ENCODE results near the gene TRIM56.
A peak's percentile ranks its signal among the peaks of the same experiment; 100 is the strongest.

DNA sequence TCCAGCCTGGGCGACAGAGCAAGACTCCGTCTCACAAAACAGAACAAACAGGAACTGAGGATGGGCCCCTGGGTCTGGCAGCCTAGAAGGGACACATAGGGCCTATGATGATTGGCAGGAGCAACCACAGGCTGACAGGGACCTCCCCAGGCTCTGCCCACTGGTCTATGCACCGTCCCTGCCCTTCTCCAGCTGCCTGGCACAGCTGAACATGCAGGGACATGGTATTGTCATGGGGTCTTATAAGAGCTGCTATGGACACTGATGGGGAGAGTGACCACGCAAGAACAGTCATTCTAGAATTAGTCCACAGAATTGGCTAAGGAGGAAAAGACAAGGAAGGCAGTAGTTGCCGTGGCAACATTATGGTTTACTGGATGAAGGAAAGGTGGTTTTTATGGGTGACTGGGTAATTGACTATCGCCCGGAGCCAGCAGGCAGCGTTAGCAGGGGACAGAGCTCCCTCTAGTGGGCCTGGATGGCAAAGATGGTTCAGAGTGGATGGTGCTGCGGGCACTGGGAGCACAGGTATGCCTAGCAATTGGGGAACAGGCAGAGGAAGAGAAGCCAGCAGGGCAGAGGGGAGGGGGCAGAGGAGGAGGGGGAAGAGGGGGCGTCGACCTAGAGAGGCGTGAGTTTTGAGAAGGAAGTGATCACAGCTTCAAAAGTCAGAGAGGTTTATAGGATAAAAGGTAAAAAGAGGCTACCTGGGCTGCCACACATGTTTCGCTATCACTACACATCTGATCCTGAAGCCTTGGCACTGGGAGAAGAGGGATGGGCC is 7.8 kb upstream of the TRIM56 start:
- TF ChIP-seq CTCF (IDR thresholded peaks at IDR 0.05; ENCODE audit: insufficient read depth, low read length, poor library complexity, severe bottlenecking): peak; percentile 99
- no peak for TF ChIP-seq EZH2phosphoT487 (conservative IDR thresholded peaks at IDR 0.05; ENCODE audit: low read length)

Data from SU-DHL-6 (cell line).